BLaER1 treated with 17β-estradiol and CSF1 and Interleukin-3, amounts not matched to agents 10 nM and 100 nM (cell line): ENCODE results near the gene SLC25A25.
"Not testable (repeated sequence)": the region's sequence is repeated elsewhere in the genome, so short reads cannot be mapped to it uniquely, and the experiment has no call there.

Source experiments
- H3K27ac ChIP-seq, 11 experiments: shearing (Covaris generic); formaldehyde crosslinking; 2 replicates each; pipeline ENCODE4 v1.8.1; 2022
- H3K27me3 ChIP-seq, 11 experiments: shearing (Covaris generic); formaldehyde crosslinking; 2 replicates each; pipeline ENCODE4 v1.8.1; 2022
- H3K36me3 ChIP-seq, 11 experiments: shearing (Covaris generic); formaldehyde crosslinking; 2 replicates each; pipeline ENCODE4 v1.8.1; 2022
- H3K4me1 ChIP-seq, 10 experiments: shearing (Covaris generic); formaldehyde crosslinking; 2 replicates each; pipeline ENCODE4 v1.8.1; 2022
- H3K4me2 ChIP-seq, 11 experiments: shearing (Covaris generic); formaldehyde crosslinking; 2 replicates each; pipeline ENCODE4 v1.8.1; 2022
- H3K4me3 ChIP-seq, 10 experiments: shearing (Covaris generic); formaldehyde crosslinking; 2 replicates each; pipeline ENCODE4 v1.8.1; 2022
- H3K9ac ChIP-seq, 11 experiments: shearing (Covaris generic); formaldehyde crosslinking; 2 replicates each; pipeline ENCODE4 v1.8.1; 2022
- H3K9me3 ChIP-seq, 11 experiments: shearing (Covaris generic); formaldehyde crosslinking; replicated peaks in 1 of 11; 2 replicates each; pipeline ENCODE4 v1.8.1; 2022
- H4K20me1 ChIP-seq, 11 experiments: shearing (Covaris generic); formaldehyde crosslinking; 2 replicates each; pipeline ENCODE4 v1.8.1; 2022
- Cebpa-rat ChIP-seq, 11 experiments: shearing (Covaris generic); IDR thresholded peaks; 2 replicates each; pipeline ENCODE4 v1.8.1; 2022

Gene SLC25A25

DNA sequence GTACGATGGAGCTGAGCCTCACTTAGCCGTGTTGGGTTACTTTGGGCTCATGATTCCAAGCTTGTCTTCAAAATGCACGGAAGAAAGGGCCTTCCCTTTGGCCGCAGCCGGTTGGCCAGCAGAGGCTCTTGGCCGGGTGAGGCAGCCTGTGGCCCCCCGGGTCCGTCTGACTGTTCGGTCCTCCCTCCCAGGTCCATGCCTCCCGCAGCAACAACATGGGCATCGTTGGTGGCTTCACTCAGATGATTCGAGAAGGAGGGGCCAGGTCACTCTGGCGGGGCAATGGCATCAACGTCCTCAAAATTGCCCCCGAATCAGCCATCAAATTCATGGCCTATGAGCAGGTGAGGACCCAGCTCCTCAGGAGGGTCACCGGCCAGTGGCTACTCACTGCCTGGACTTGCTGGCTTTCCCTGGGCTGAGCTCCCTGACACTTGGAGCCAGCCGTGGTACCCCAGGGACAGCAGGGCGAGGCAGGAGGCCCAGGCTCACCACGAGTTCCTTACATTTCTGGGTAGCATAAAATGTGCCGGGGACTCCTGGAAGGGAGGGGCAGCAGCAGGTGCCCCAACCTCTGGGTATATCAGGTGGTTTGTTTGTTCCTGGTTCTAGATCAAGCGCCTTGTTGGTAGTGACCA lies 37.6 kb downstream of the SLC25A25 start:
- no peaks in the 10 kb centered on the region for H3K27me3 ChIP-seq
- H3K9ac ChIP-seq = no peak overlapping the region; a peak in 1 of 22 replicates
- H3K36me3 ChIP-seq = peaks cover 76 to 100% (median 89%) of the 10 kb centered on the region in 11 experiments
- no peaks in the 10 kb centered on the region for H3K9me3 ChIP-seq
- no peak for TF ChIP-seq Cebpa-rat (IDR thresholded peaks at IDR 0.05)
- peak overlapping the region in 3 of 11 experiments; percentile 2 to 26 (median 10); a peak in 1 of 22 replicates for H3K27ac ChIP-seq
- H3K4me2 ChIP-seq = no peak overlapping the region
- H4K20me1 ChIP-seq = peaks cover 27 to 100% (median 82%) of the 10 kb centered on the region in 11 experiments
- H3K4me3 ChIP-seq = no peak overlapping the region
- peaks cover 39 to 67% (median 40%) of the 10 kb centered on the region in 10 experiments for H3K4me1 ChIP-seq

DNA sequence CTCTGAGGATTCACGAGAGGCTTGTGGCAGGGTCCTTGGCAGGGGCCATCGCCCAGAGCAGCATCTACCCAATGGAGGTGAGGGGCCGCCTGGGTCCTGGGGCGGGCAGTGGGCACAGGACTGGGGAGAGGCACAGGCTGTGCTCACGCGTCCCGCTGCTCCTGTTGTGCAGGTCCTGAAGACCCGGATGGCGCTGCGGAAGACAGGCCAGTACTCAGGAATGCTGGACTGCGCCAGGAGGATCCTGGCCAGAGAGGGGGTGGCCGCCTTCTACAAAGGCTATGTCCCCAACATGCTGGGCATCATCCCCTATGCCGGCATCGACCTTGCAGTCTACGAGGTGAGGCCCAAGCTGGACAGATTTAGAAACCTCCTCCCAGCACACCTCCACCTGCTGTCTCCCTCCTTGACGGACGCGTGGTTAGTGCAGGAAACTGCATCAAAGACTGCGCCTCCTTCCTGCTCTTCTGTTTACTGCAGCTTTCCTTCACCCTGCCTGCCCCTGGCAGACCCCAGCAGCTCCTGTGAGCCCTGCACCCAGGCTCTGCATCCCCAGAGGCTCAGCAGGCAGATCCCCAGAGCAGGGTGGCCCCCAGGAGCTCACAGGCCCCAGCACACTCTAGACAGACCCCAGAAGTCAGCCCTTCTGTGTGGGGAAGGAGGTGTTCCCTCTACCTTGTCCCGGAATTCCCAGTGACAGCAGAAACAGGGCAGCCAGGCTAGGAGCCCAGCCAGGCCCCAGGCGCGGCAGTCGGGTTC lies 38.3 kb downstream of the SLC25A25 start:
- no peak for TF ChIP-seq Cebpa-rat (IDR thresholded peaks at IDR 0.05)
- Histone ChIP-seq H3K9ac (peak overlapping the region in 1 of 11 experiments; percentile 6; a peak in 3 of 22 replicates), H3K9me3 (no peaks in the 10 kb centered on the region), H3K36me3 (peaks cover 69 to 97% (median 84%) of the 10 kb centered on the region in 11 experiments), H3K4me2 (no peak overlapping the region), H3K4me1 (peaks cover 32 to 60% (median 33%) of the 10 kb centered on the region in 10 experiments), H3K4me3 (no peak overlapping the region), H3K27me3 (no peaks in the 10 kb centered on the region), H4K20me1 (peaks cover 20 to 100% (median 75%) of the 10 kb centered on the region in 11 experiments; a peak in 21 of 22 replicates), H3K27ac (0 out of 22 replicates have a peak overlapping the region, but pooled peaks of 2 of the 11 experiments have one; percentile 2 to 10)

GRCh38 chr9:128106940-128107467 lies 39.0 kb downstream of the SLC25A25 start:
- Histone ChIP-seq H3K9me3 (no peaks in the 10 kb centered on the region), H3K27me3 (no peaks in the 10 kb centered on the region), H4K20me1 (peaks cover 16 to 96% (median 70%) of the 10 kb centered on the region in 11 experiments; a peak in 21 of 22 replicates), H3K27ac (no peak overlapping the region), H3K4me1 (peaks cover 26 to 54% (median 27%) of the 10 kb centered on the region in 10 experiments), H3K9ac (no peak overlapping the region), H3K4me2 (no peak overlapping the region), H3K4me3 (no peak overlapping the region), H3K36me3 (peaks cover 66 to 95% (median 80%) of the 10 kb centered on the region in 11 experiments)
- no peak for TF ChIP-seq Cebpa-rat (IDR thresholded peaks at IDR 0.05)

GRCh38 chr9:128107468-128108268 lies 39.6 kb downstream of the SLC25A25 start:
- Histone ChIP-seq H3K27me3 (no peaks in the 10 kb centered on the region), H3K27ac (peak overlapping the region in 1 of 11 experiments; percentile 7; a peak in 1 of 22 replicates), H3K36me3 (peaks cover 60 to 95% (median 79%) of the 10 kb centered on the region in 11 experiments), H3K4me2 (no peak overlapping the region), H4K20me1 (peaks cover 9 to 89% (median 63%) of the 10 kb centered on the region in 11 experiments; a peak in 21 of 22 replicates), H3K9me3 (no peaks in the 10 kb centered on the region), H3K4me1 (peaks cover 19 to 47% (median 20%) of the 10 kb centered on the region in 10 experiments), H3K9ac (no peak overlapping the region), H3K4me3 (no peak overlapping the region)
- TF ChIP-seq Cebpa-rat (IDR thresholded peaks at IDR 0.05) = no peak

GRCh38 chr9:128108269-128109049 lies 40.4 kb downstream of the SLC25A25 start:
- no peak for TF ChIP-seq Cebpa-rat (IDR thresholded peaks at IDR 0.05)
- Histone ChIP-seq H3K27ac (peak overlapping the region in 1 of 11 experiments; percentile 7; a peak in 1 of 22 replicates), H4K20me1 (peaks cover 6 to 81% (median 55%) of the 10 kb centered on the region in 11 experiments; a peak in 21 of 22 replicates), H3K4me3 (no peak overlapping the region), H3K36me3 (peaks cover 52 to 95% (median 76%) of the 10 kb centered on the region in 11 experiments), H3K9ac (no peak overlapping the region), H3K4me1 (peaks cover 11 to 39% (median 12%) of the 10 kb centered on the region in 10 experiments), H3K4me2 (no peak overlapping the region), H3K9me3 (no peaks in the 10 kb centered on the region), H3K27me3 (no peaks in the 10 kb centered on the region)

- Histone ChIP-seq H3K9me3 (no peaks in the 10 kb centered on the region), H3K4me3 (no peak overlapping the region), H3K36me3 (peaks cover 45 to 95% (median 76%) of the 10 kb centered on the region in 11 experiments), H4K20me1 (peaks cover 6 to 76% (median 48%) of the 10 kb centered on the region in 11 experiments; a peak in 21 of 22 replicates), H3K27me3 (no peaks in the 10 kb centered on the region), H3K9ac (no peak overlapping the region), H3K4me1 (peaks cover 4 to 32% (median 6%) of the 10 kb centered on the region in 10 experiments), H3K27ac (no peak overlapping the region), H3K4me2 (no peak overlapping the region)
- no peak for TF ChIP-seq Cebpa-rat (IDR thresholded peaks at IDR 0.05)
Measured at GRCh38 chr9:128109050-128109709, 41.1 kb downstream of the SLC25A25 start.

- H3K4me2 ChIP-seq, H3K9ac ChIP-seq, H3K27me3 ChIP-seq, H3K27ac ChIP-seq, H3K9me3 ChIP-seq, H3K4me3 ChIP-seq: not testable (repeated sequence)
- peaks cover 20 to 83% (median 63%) of the 10 kb centered on the region in 11 experiments for H3K36me3 ChIP-seq
- peaks cover 2 to 60% (median 34%) of the 10 kb centered on the region in 11 experiments; a peak in 21 of 22 replicates for H4K20me1 ChIP-seq
- H3K4me1 ChIP-seq = peaks cover 0 to 27% (median 18%) of the 10 kb centered on the region in 10 experiments; a peak in 15 of 20 replicates
Measured at GRCh38 chr9:128111726-128112125, 43.7 kb downstream of the SLC25A25 start.
